Esophagus squamous epithelium (tissue), 4 donors: ENCODE results near the gene ZEB2.

Experiments
- POLR2A ChIP-seq, 4 donors: fragments of 450-650 bp; IDR thresholded peaks; one replicate each; pipeline ENCODE4 v1.6.1; 2017; ENCODE audit warnings: antibody characterized with exemption in 4 of 4, mild to moderate bottlenecking in 4 of 4, moderate library complexity in 3 of 4
- TF ChIP-seq, protein P1 (sequence below), 6 experiments: fragments of 450-650 bp in 4 of 6; fragments of 200-600 bp in 2 of 6; sonication (generic) in 2 of 6; IDR thresholded peaks; one replicate each; pipeline ENCODE4 v1.5.1; 2016 to 2019; ENCODE audit warnings: antibody characterized with exemption in 6 of 6, mild to moderate bottlenecking in 4 of 6, moderate library complexity in 4 of 6

- TF ChIP-seq, protein P1, sequence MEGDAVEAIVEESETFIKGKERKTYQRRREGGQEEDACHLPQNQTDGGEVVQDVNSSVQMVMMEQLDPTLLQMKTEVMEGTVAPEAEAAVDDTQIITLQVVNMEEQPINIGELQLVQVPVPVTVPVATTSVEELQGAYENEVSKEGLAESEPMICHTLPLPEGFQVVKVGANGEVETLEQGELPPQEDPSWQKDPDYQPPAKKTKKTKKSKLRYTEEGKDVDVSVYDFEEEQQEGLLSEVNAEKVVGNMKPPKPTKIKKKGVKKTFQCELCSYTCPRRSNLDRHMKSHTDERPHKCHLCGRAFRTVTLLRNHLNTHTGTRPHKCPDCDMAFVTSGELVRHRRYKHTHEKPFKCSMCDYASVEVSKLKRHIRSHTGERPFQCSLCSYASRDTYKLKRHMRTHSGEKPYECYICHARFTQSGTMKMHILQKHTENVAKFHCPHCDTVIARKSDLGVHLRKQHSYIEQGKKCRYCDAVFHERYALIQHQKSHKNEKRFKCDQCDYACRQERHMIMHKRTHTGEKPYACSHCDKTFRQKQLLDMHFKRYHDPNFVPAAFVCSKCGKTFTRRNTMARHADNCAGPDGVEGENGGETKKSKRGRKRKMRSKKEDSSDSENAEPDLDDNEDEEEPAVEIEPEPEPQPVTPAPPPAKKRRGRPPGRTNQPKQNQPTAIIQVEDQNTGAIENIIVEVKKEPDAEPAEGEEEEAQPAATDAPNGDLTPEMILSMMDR (IDR thresholded peaks at IDR 0.05) = no peak
- no peak for TF ChIP-seq POLR2A (IDR thresholded peaks at IDR 0.05)
Measured at GRCh38 chr2:144541396-144541795, 21.5 kb upstream of the ZEB2 start.
